NCI-H345 treated with DMSO at 0.1 percent for 48 hours (cell line): ENCODE results near the gene H2BK1.
A peak's percentile ranks its signal among the peaks of the same experiment; 100 is the strongest.

Source experiments
- DNase-seq: peaks from one replicate; lab custom pipeline; 2025; ENCODE audit not compliant: unreplicated experiment; lab: John Stamatoyannopoulos, UW

H2BK1 gene

GRCh38 chr7:151232917-151233701 is 22.8 kb upstream of the H2BK1 start:
- no peak for DNase-seq

- peak; percentile 72 for DNase-seq
These were observed 22.0 kb upstream of the H2BK1 start, which contains the start of gene CHPF2 for GRCh38 chr7:151232091-151232916. Gene CHPF2, plus strand, starts transcription at chr7:151232483. Its CDS starts 1,529 bp downstream, at chr7:151234012.

- DNase-seq, result no peak
These were observed 20.8 kb upstream of the H2BK1 start for GRCh38 chr7:151231080-151231479.

GRCh38 chr7:151229249-151229648 is 19.0 kb upstream of the H2BK1 start:
- DNase-seq, result no peak

- no peak for DNase-seq
These were observed 18.0 kb upstream of the H2BK1 start for GRCh38 chr7:151228024-151228866.

GRCh38 chr7:151226875-151227782 is 16.8 kb upstream of the H2BK1 start, which contains the start of gene ABCF2:
Gene ABCF2, minus strand, starts transcription at chr7:151227205. Its CDS starts 747 bp downstream, at chr7:151226458.
- peak; percentile 92 for DNase-seq

- DNase-seq, result no peak
These were observed 16.2 kb upstream of the H2BK1 start for GRCh38 chr7:151226560-151226874.

- no peak for DNase-seq
These were observed 15.7 kb upstream of the H2BK1 start for GRCh38 chr7:151225948-151226510.

GRCh38 chr7:151223728-151224127 is 13.4 kb upstream of the H2BK1 start:
- DNase-seq, result no peak

GRCh38 chr7:151218170-151218569 is 7.9 kb upstream of the H2BK1 start:
- DNase-seq, result no peak

GRCh38 chr7:151215396-151215795 is 5.1 kb upstream of the H2BK1 start:
- DNase-seq, result no peak

- no peak for DNase-seq
These were observed 3.5 kb upstream of the H2BK1 start for GRCh38 chr7:151213826-151214225.

GRCh38 chr7:151212626-151213025 is 2.3 kb upstream of the H2BK1 start:
- DNase-seq, result no peak

- no peak for DNase-seq
These were observed 976 bp upstream of the H2BK1 start for GRCh38 chr7:151211155-151211772.

GRCh38 chr7:151209588-151209987 is 700 bp downstream of the H2BK1 start:
- DNase-seq, result no peak

GRCh38 chr7:151208253-151208862 is 1.9 kb downstream of the H2BK1 start:
- DNase-seq, result no peak

- DNase-seq, result no peak
These were observed 2.5 kb downstream of the H2BK1 start for GRCh38 chr7:151207804-151208203.

GRCh38 chr7:151207315-151207714 is 3.0 kb downstream of the H2BK1 start:
- DNase-seq, result no peak

- DNase-seq, result no peak
These were observed 3.4 kb downstream of the H2BK1 start for GRCh38 chr7:151206914-151207313.
